Sigmoid colon (tissue), 7 donors: ENCODE data around the gene OGFOD2. TPM values are rescaled to one million over a fixed set of nuclear protein-coding genes. Genes with fewer than 3 reads are reported as not detected.

ENCODE experiments used
- DNase-seq: peaks from one replicate; pipeline ENCODE4 v3.0.0-alpha.2; 2019
- H3K27ac ChIP-seq, 4 donors: fragments of 200-600 bp; sonication (generic); one replicate each; pipeline ENCODE4 v1.5.1; 2016 to 2019; ENCODE audit warnings: mild to moderate bottlenecking in 1 of 4
- H3K27me3 ChIP-seq, 3 donors: fragments of 200-600 bp; sonication (generic); one replicate each; pipeline ENCODE4 v1.5.1; 2019; ENCODE audit warnings: mild to moderate bottlenecking in 1 of 3
- H3K36me3 ChIP-seq, 4 donors: fragments of 200-600 bp; sonication (generic); one replicate each; pipeline ENCODE4 v1.5.1; 2016 to 2019
- H3K4me1 ChIP-seq, 4 donors: fragments of 200-600 bp; sonication (generic); one replicate each; pipeline ENCODE4 v1.5.1; 2017 to 2019
- H3K4me3 ChIP-seq, 4 donors: fragments of 200-600 bp; sonication (generic); one replicate each; pipeline ENCODE4 v1.5.1; 2017 to 2019; ENCODE audit warnings: mild to moderate bottlenecking in 2 of 4, moderate library complexity in 1 of 4
- H3K9me3 ChIP-seq, 4 donors: fragments of 200-600 bp in 3 of 4; sonication (generic) in 3 of 4; one replicate each; pipeline versions ENCODE4 v1.5.1 to v1.6.1; 2013 to 2019
- CTCF ChIP-seq, 4 experiments: fragments of 450-650 bp in 3 of 4; fragments of 200-600 bp in 1 of 4; IDR thresholded peaks; one replicate each; pipeline ENCODE4 v1.5.1; 2016 to 2019; ENCODE audit warnings: antibody characterized with exemption in 4 of 4, mild to moderate bottlenecking in 3 of 4, moderate library complexity in 2 of 4
- EP300 ChIP-seq, 4 donors: sonication (generic); formaldehyde crosslinking; IDR thresholded peaks; one replicate each; pipeline ENCODE4 v1.6.1; 2017; ENCODE audit warnings: antibody characterized with exemption in 4 of 4
- POLR2A ChIP-seq, 2 donors: fragments of 450-650 bp; IDR thresholded peaks; one replicate each; pipeline ENCODE4 v1.6.1; 2016; ENCODE audit warnings: antibody characterized with exemption in 2 of 2, mild to moderate bottlenecking in 2 of 2, moderate library complexity in 2 of 2
- POLR2AphosphoS5 ChIP-seq, 4 donors: sonication (generic); formaldehyde crosslinking; IDR thresholded peaks; one replicate each; pipeline ENCODE4 v1.6.1; 2017; ENCODE audit warnings: antibody characterized with exemption in 4 of 4
- WGBS, 2 donors: extraction: QIAGEN DNeasy Blood & Tissue Kit; methylation state at CpG; one replicate each; pipeline ENCODE4 v1.1.7; 2013; 5-methylcytosine and 5-hydroxymethylcytosine counted together
- intact Hi-C: fragments of 100-400 bp; cut with DNase I; formaldehyde crosslinking; loops from one replicate; pipeline ENCODE4 v1.15.1; 2023
- polyA plus RNA-seq, 3 donors: library from polyadenylated mRNA; stranded (reverse); fragments of 200-250 nt; gene quantifications; one replicate each; pipeline ENCODE4 v1.2.3, GENCODE V29; 2013
- total RNA-seq, 4 donors: library from RNA; depleted of rRNA; stranded (reverse); fragments of >200 nt; gene quantifications; one replicate each; pipeline ENCODE4 v1.1.0, GENCODE V29; 2016
- donor health status: healthy with polysubstance abuse.
- donor health status: Bipolar disorder and iron deficiency.
- donor health status: healthy.

OGFOD2 gene
- total and polyA plus RNA-seq, 7 donors, result 8.1 to 26.5 (median 10.2) TPM

GRCh38 chr12:122968104-122968503 is 6.9 kb upstream of the OGFOD2 start:
- H3K4me3 ChIP-seq, result no peak overlapping the region
- intact Hi-C loops, result loop anchor here (5.0 kb wide), 1 partner anchor 71 kb away; the partner anchor contains the start of gene VPS37B
- H3K27ac ChIP-seq, result no peak overlapping the region
- H3K36me3 ChIP-seq, result no peaks in the 10 kb centered on the region
- 81 to 91% methylated on average over 2 of the region's 2 CpGs for WGBS, 2 donors
- peaks cover 0 to 40% (median 30%) of the 10 kb centered on the region in 4 donors for H3K4me1 ChIP-seq
- TF ChIP-seq POLR2A (IDR thresholded peaks at IDR 0.05) (no peak), EP300 (IDR thresholded peaks at IDR 0.05) (no peak)
- no peaks in the 10 kb centered on the region for H3K9me3 ChIP-seq
- H3K27me3 ChIP-seq, result no peaks in the 10 kb centered on the region
- DNase-seq, result no peak

GRCh38 chr12:122969676-122970075 is 5.4 kb upstream of the OGFOD2 start:
- peak in 1 of 4 donors; percentile 16 for TF ChIP-seq POLR2AphosphoS5 (IDR thresholded peaks at IDR 0.05)
- no peak for TF ChIP-seq POLR2A (IDR thresholded peaks at IDR 0.05)
- H3K4me3 ChIP-seq, result no peak overlapping the region
- no peaks in the 10 kb centered on the region for H3K36me3 ChIP-seq
- peaks cover 0 to 36% (median 26%) of the 10 kb centered on the region in 4 donors for H3K4me1 ChIP-seq
- no peak for DNase-seq
- WGBS, 2 donors, result 7 to 44% methylated on average over 4 of the region's 4 CpGs
- H3K9me3 ChIP-seq, result no peaks in the 10 kb centered on the region
- intact Hi-C loops, result loop anchor here (5.0 kb wide), 1 partner anchor 72 kb away; the partner anchor contains the start of gene VPS37B
- peak overlapping the region in 1 of 4 donors; percentile 2 for H3K27ac ChIP-seq
- no peaks in the 10 kb centered on the region for H3K27me3 ChIP-seq

- Histone ChIP-seq H3K4me3 (peak overlapping the region; percentile 84 to 96 (median 89)), H3K27ac (peak overlapping the region; percentile 97 to 99 (median 98)), H3K9me3 (no peaks in the 10 kb centered on the region), H3K4me1 (peaks cover 0 to 49% (median 38%) of the 10 kb centered on the region in 4 donors), H3K36me3 (peaks cover 0 to 7% (median 0%) of the 10 kb centered on the region in 4 donors), H3K27me3 (no peaks in the 10 kb centered on the region)
- TF ChIP-seq POLR2AphosphoS5 (IDR thresholded peaks at IDR 0.05), result peak in 3 of 4 donors; percentile 27 to 76 (median 30)
- no peak for TF ChIP-seq CTCF (IDR thresholded peaks at IDR 0.05)
- intact Hi-C loops, result loop anchor here (2.0 kb wide), 1 partner anchor 258 kb away; the partner anchor contains the start of genes MPHOSPH9 and MTRFR
- DNase-seq, result peak; percentile 99
- 0% methylated on average over 32 of the region's 32 CpGs for WGBS, 2 donors
Observed at GRCh38 chr12:122974274-122974891, 661 bp upstream of the OGFOD2 start.

GRCh38 chr12:122975790-122976647 is 975 bp downstream of the OGFOD2 start:
- no peak for DNase-seq
- intact Hi-C loops, result loop anchor here (2.0 kb wide), 1 partner anchor 257 kb away; the partner anchor contains the start of genes MPHOSPH9 and MTRFR

GRCh38 chr12:122976648-122976975 is 1.6 kb downstream of the OGFOD2 start:
- 89 to 93% methylated on average over 15 of the region's 15 CpGs for WGBS, 2 donors
- Histone ChIP-seq H3K9me3 (no peaks in the 10 kb centered on the region), H3K36me3 (peaks cover 0 to 7% (median 0%) of the 10 kb centered on the region in 4 donors), H3K4me1 (peaks cover 0 to 59% (median 52%) of the 10 kb centered on the region in 4 donors), H3K27me3 (no peaks in the 10 kb centered on the region), H3K27ac (no peak overlapping the region), H3K4me3 (peak overlapping the region in 1 of 4 donors; percentile 86)
- no peak for TF ChIP-seq CTCF (IDR thresholded peaks at IDR 0.05)
- no peak for TF ChIP-seq EP300 (IDR thresholded peaks at IDR 0.05)
- no peak for TF ChIP-seq POLR2A (IDR thresholded peaks at IDR 0.05)
- no peak for TF ChIP-seq POLR2AphosphoS5 (IDR thresholded peaks at IDR 0.05)
- intact Hi-C loops, result no loop called here
- DNase-seq, result no peak

More at GRCh38 chr12:122975790-122976647, 975 bp downstream of the OGFOD2 start:
- 7 to 17% methylated on average over 8 of the region's 8 CpGs for WGBS, 2 donors
- H3K4me3 ChIP-seq, result peak overlapping the region; percentile 84 to 96 (median 89)
- no peaks in the 10 kb centered on the region for H3K9me3 ChIP-seq
- peaks cover 0 to 7% (median 0%) of the 10 kb centered on the region in 4 donors for H3K36me3 ChIP-seq
- TF ChIP-seq POLR2A (IDR thresholded peaks at IDR 0.05) (no peak), EP300 (IDR thresholded peaks at IDR 0.05) (no peak), CTCF (IDR thresholded peaks at IDR 0.05) (peak in 1 of 4 experiments; percentile 3), POLR2AphosphoS5 (IDR thresholded peaks at IDR 0.05) (no peak)
- no peaks in the 10 kb centered on the region for H3K27me3 ChIP-seq
- peak overlapping the region; percentile 97 to 99 (median 98) for H3K27ac ChIP-seq
- peaks cover 0 to 53% (median 47%) of the 10 kb centered on the region in 4 donors for H3K4me1 ChIP-seq
